GM21529 (cell line): Measurements from ENCODE around the gene TNC.
"Not testable (repeated sequence)": the region's sequence is repeated elsewhere in the genome, so short reads cannot be mapped to it uniquely, and the experiment has no call there.

Source experiments
- ATAC-seq: cut with Tn5 transposase; IDR thresholded peaks from one replicate; pipeline ENCODE4 v1.9.1; 2021; ENCODE audit not compliant: unreplicated experiment

The TNC gene

GRCh38 chr9:115135821-115136778 is 18.1 kb upstream of the TNC start:
- ATAC-seq, result no peak

- ATAC-seq, result no peak
These were observed 17.0 kb upstream of the TNC start for GRCh38 chr9:115134941-115135340.

GRCh38 chr9:115133649-115134048 is 15.7 kb upstream of the TNC start:
- ATAC-seq, result no peak

GRCh38 chr9:115132648-115133047 is 14.7 kb upstream of the TNC start:
- no peak for ATAC-seq

GRCh38 chr9:115130176-115130575 is 12.2 kb upstream of the TNC start:
- ATAC-seq, result no peak

GRCh38 chr9:115128726-115129125 is 10.8 kb upstream of the TNC start:
- not testable (repeated sequence) for ATAC-seq

GRCh38 chr9:115127191-115127817 is 9.3 kb upstream of the TNC start:
- no peak for ATAC-seq

- no peak for ATAC-seq
These were observed 8.4 kb upstream of the TNC start for GRCh38 chr9:115126404-115126803.

- no peak for ATAC-seq
These were observed 5.0 kb upstream of the TNC start for GRCh38 chr9:115122937-115123336.

GRCh38 chr9:115121181-115121580 is 3.2 kb upstream of the TNC start:
- ATAC-seq, result no peak

- no peak for ATAC-seq
These were observed 892 bp upstream of the TNC start for GRCh38 chr9:115118879-115119218.

- no peak for ATAC-seq
These were observed 1.3 kb downstream of the TNC start for GRCh38 chr9:115116421-115117284.

- ATAC-seq, result no peak
These were observed 2.0 kb downstream of the TNC start for GRCh38 chr9:115115924-115116323.

- no peak for ATAC-seq
These were observed 2.7 kb downstream of the TNC start for GRCh38 chr9:115115117-115115880.

- no peak for ATAC-seq
These were observed 3.4 kb downstream of the TNC start for GRCh38 chr9:115114546-115114945.

- no peak for ATAC-seq
These were observed 3.9 kb downstream of the TNC start for GRCh38 chr9:115114084-115114483.

- ATAC-seq, result no peak
These were observed 6.1 kb downstream of the TNC start for GRCh38 chr9:115111874-115112273.

GRCh38 chr9:115109486-115109885 is 8.5 kb downstream of the TNC start:
- ATAC-seq, result no peak

GRCh38 chr9:115107701-115108100 is 10.3 kb downstream of the TNC start:
- ATAC-seq, result no peak

GRCh38 chr9:115106642-115107041 is 11.3 kb downstream of the TNC start:
- no peak for ATAC-seq

GRCh38 chr9:115106001-115106400 is 12.0 kb downstream of the TNC start:
- ATAC-seq, result no peak
